A172 (cell line): Measurements from ENCODE around the gene ELP5. TPM values are rescaled to one million over a fixed set of nuclear protein-coding genes. Genes with fewer than 3 reads are reported as not detected.

Experiments
- DNase-seq: peaks from one replicate; pipeline ENCODE4 v3.0.0-alpha.2; 2015; ENCODE audit warnings: low spot score
- total RNA-seq: library from RNA; depleted of rRNA; stranded (reverse); fragments of >200 nt; shearing (Covaris generic); gene quantifications from 2 replicates; pipeline ENCODE4 v1.2.3, GENCODE V29; 2014

Gene ELP5
- total RNA-seq, 1 experiment from 2014 or later = 102 TPM

DNA sequence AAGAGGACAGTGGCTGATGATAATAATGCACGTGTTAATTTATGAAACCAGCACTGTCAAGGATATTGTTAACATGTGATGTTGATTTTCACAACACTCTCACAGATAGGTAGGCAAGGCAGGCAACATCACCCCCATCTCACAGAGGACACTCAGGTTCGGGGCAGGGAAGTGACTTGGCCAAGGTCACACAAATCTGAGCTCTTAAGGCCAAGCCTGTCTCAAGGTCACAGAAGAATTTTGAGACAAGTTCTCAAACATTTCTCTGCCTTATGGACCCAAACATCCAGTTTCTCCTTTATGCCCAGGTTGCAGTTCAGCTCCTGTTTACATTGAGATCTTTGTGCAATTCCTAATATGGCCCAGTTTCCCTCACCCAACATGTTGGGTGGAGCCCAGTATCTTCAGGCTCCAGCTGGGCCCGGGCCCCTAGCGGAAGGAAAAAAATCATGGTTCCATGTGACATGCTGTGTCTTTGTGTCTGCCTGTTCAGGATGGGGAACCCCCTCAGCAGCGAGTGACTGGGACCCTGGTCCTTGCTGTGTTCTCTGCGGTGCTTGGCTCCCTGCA is 30.8 kb downstream of the ELP5 start:
- no peak for DNase-seq

DNA sequence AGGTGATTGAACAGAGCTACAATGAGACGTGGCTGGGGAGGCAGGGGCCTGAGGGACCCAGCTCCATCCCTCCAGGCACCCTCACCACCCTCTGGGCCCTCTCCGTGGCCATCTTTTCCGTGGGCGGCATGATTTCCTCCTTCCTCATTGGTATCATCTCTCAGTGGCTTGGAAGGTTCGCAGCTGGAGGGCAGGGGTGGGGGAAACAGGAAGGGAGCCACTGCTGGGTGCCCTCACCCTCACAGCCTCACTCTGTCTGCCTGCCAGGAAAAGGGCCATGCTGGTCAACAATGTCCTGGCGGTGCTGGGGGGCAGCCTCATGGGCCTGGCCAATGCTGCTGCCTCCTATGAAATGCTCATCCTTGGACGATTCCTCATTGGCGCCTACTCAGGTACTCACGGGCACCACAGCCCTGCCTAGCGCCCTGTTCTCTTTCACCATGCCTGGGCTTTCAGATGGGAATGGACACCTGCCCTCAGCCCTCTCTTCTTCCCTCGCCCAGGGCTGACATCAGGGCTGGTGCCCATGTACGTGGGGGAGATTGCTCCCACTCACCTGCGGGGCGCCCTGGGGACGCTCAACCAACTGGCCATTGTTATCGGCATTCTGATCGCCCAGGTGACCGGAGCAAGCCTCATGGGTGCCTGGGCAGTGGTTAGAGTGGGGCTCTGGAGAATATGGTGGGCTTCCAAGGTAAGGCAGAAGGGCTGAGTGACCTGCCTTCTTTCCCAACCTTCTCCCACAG is 31.6 kb downstream of the ELP5 start:
- DNase-seq = no peak

DNA sequence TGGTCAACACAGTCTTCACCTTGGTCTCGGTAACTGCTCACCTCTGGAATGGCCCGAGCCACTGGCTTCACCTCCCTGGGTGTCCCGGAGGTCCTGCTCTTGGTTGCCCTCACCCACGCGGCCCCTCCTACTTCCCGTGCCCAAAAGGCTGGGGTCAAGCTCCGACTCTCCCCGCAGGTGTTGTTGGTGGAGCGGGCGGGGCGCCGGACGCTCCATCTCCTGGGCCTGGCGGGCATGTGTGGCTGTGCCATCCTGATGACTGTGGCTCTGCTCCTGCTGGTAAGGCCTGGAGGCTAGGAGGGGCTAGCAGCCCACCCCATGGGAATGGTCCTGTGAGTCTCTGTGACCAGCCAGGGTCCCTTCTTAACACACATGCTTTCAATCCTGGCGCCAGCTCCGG is 32.9 kb downstream of the ELP5 start:
- no peak for DNase-seq

DNA sequence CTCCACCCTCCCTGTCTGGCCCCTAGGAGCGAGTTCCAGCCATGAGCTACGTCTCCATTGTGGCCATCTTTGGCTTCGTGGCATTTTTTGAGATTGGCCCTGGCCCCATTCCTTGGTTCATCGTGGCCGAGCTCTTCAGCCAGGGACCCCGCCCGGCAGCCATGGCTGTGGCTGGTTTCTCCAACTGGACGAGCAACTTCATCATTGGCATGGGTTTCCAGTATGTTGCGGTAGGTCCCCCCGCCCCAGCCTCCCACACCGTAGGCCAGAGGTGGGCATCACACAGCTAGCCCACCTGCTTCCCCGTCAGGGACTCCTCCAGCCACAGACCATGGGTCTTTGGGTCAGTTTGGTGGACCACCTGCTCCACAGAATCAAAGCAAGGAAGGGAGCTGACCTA is 33.7 kb downstream of the ELP5 start:
- no peak for DNase-seq

DNA sequence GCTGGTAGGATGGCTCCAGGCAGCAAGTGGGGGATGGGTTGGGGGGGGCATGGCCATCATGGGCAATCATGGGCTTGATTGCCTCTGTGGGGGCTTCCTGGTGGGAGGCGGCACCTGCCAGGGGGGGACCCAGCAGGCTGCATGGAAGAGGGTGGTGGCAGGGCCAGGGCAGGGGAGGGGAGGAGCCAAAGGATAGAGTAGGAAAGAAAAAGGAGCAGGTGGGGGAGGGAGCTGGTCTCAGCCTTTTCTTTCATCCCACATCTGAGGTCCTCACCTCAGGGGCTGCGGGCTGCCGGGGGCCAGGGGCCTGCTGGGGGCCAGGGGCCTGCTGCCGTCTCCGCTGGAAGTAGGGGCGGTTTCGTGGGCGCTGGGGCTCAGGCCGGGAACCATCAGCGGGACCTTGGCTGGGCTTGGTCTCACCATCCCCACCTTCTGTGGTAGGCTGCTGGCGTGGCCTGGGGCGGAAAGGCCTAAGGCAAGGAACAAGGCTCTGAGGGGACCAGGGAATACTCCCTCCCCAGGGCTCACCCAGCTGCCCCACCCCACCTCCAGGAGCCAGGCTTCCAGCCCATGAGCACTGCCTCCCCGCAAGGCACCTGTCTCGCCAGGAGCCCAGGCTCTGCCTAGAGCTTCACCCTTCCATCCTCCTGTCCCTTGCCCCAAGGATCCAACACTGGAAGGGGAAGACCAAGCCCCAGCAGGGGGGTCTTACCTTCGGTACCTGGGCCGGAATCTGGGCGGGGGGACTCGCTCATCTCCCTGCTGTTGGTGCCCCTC is 37.4 kb downstream of the ELP5 start:
- DNase-seq = no peak

DNA sequence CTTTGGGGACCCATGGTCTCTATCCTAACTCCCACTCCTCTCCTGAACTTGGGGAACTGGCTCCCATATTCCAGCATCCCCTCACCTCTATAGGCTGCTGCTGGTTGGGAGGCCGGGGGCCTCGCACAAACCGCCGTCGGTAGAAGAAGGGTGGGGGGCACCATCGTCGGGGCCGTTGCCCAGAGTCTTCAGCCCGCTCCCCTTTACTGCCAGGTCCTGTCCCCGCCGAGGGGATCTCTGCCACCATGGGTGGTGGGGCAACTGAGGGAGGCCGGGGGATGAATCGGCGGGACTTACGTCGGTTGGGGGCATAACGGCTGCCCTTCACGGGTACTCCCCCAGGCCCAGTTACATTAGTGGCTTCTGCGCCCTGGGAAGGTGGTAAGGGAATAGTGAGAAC is 38.2 kb downstream of the ELP5 start:
- no peak for DNase-seq

DNA sequence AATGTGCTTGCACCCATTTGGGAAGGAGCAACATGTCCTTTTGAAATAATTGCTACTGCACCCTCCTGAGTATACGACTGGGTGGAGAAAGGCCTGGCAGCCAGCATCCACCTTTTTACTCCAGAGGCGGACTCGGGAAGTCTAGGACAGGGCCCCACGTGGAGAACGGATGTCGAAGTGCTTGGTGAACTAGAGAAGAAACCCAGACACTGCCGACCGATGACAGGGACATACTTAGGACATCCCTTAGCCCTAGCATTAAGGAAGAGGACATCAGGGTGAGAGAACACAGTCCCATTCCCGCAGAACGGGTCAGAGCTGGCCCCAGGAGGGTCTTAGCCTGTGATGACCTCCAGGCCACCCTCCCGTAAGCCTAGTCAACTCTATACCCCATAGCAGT is 38.7 kb downstream of the ELP5 start:
- no peak for DNase-seq

DNA sequence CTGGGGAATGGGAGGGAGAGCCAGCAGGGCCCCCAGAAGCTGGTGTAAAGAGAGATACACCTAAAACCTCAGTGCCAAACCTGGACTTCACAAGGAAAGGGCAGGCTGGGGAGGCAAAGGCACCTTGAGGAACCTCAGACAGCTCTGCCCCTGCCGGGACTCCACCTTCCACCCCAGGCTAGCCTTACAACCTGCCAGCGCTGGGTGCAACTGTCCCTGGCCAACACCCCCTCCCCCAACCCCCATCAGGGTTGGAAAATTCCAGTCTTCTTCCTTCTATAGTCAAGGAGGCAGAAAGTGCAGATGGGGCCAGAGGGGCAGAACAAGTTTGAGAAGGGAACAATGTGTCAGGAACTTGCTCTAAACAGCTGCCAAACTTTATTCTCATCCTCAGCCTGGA is 40.2 kb downstream of the ELP5 start:
- no peak for DNase-seq

DNA sequence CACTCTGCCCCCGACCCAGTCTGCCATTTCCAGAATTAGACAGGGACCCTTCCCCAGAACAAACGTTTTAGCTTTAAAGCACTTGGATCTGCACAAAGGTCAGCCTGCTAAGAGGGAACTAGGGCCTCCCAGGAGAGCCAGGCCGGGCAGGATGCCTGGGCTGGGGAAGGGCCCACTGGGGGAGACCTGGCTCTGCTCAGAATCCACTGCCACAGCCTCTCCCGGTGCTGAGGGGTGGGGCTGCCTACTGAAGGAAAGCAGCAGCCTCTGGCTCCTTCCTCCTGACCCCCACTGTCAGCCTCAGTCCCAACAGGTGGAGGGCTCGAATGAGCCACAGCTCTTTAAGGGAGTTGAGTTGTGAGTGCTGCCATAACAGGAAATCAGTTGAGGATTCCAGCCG is 40.7 kb downstream of the ELP5 start:
- DNase-seq = no peak

DNA sequence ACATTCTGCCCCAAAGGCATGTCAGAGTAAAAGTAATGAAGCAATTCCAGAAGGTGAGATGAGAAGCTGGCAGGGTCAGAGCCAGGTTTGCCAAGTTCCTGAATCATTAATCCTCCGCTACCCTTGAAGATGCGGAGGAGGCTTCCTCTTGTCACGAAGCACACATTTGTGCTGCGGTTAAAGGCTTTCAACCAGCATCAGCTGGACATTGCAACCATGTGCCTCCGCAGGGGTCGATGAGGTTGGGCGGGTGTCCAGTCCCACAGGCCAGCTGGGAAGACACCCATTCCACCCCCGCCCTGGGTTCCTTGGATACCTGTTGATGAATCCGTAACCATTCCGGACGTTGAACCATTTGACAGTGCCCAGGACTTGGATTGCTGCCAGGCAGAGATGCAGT is 41.1 kb downstream of the ELP5 start:
- DNase-seq = no peak

DNA sequence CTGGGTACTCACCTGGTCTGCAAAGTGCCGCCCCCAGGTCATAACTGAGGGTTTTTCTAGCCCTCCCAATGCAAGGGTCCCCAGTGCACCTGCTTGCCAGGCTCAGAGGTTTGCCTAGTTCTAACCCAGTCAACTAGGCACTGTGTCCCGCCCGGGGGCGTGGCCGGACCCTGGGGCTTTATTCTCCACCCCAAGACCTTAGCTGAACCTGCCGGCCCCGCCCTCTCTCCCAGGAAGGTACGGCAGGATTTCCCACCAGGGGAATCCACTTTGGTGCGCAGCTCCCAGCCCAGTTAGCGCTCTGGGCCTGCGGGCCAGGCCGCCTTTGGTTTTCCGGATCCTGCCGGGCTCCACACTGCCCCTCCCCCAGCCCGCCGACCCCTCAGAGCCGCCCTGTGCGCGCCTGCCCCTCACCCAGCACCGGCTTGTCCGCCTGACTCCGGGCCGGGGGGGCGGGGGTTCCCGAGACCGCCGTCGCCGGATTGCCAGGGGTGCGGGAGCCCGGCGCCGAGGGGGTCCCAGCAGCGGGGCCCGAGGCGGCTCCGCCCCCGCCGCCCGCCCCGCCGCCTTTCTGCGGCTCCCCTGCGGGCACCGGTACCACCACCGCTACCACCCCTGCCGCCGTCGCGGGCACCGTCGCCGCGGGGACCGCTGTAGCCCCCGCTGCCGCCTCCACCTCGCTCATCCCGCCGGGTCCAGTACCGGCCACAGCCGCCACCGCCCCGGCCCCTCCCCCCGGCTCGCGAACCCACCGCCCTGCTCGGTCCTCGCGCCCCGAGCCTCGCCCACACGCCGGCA is 42.0 kb downstream of the ELP5 start:
- DNase-seq = no peak

DNA sequence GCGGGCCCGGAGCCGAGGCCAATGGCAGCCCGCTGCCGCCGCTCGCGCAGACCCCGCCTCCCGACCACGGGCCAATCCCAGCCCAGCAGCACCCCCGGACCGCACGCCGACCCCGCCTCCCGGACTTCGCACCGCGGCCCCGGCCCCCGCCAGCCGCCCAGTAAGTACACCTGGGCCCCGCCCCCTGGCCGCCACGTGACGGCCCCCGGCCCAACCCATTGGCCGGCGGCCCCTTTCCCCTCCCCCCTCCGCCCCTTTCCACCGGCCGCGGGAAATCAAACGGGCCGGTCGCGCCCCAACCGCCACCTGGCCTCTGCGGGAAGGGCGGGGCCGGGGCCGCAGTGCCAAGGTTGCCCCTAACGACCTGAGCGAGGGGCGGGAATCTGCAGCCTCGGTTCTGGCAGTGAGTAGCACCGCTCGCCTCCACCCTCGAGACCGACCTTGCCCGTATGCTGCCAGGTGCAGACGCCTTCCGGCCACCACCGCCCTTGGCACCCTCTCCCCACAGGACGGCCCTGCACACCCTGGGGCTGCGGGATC is 42.7 kb downstream of the ELP5 start, which contains the start of gene YBX2:
YBX2 (minus strand) TSS at position 26 of the 540 bp plus-strand sequence. CDS start 139 bp downstream, outside the sequence.
- DNase-seq = peak; percentile 33

DNA sequence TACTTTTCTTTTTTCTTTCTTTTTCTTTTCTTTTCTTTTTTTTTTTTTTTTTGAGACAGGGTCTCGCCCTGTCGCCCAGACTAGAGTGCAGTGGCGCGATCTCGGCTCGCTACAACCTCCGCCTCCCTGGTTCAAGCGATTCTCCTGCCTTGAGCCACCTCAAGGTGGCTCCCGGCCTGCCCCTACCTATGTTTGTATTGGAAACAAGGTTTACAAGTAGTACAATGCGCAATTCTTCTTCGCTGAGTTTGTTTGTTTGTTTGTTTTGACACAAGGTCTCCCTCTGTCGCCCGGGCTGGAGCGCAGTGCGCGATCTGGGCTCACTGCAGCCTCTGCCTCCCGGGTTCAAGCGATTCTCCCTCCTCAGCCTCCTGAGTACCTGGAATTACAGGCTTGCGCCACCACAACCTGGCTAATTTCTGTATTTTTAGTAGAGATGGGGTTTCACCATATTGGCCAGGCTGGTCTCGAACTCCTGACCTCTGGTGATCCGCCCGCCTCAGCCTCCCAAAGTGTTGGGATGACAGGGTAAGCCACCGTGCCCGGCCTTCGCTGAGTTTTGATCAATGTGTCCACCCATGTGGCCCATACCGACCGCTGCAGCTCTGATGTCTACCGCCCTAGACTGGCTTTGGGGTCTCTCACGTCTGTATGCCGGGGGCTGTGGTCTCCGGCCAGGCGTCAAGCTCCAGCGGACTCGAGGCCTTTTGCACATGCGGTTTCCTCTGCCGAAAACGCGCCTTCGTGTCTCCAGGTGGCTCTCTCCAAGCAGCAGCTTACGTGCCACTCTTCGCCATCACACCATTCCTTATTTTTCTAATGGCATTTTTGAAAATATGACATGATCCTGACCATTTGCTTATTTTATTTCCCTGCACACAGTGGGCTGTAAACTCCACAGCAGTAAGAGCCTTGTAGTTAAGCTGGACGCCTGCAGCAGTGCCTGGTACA is 43.5 kb downstream of the ELP5 start:
- no peak for DNase-seq

DNA sequence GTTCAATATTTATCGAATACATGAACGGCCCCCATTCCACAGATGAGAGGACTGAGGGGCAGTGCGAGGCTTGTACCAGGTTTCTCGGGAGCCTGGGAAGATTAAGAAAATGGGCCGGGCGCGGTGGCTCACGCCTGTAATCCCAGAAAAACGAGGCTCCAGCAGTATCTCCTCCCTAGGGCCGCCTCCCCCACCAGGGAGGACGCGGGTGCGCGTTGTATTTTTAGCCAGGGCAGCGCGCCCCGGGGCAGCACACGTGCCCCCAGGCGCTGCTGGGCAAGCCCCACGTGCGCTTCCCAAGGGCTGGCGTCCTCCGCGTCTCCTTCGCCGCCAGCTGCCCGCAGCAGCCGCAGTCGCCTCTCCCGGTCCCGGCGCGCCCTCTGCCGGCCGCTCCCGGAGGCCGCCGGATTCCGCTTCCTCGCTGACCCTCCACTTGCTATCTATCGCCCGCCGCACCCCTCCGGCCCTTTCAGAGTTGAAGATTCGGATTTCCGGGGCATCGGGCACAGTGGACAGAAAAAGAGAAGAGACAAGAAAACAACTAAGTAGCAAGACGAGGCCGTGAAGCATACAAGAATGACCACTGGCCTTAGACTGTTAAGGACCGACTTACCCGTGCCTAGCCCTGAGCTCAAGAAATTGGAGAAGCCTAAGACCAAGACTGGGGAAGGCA is 44.3 kb downstream of the ELP5 start:
- DNase-seq = peak; percentile 72

DNA sequence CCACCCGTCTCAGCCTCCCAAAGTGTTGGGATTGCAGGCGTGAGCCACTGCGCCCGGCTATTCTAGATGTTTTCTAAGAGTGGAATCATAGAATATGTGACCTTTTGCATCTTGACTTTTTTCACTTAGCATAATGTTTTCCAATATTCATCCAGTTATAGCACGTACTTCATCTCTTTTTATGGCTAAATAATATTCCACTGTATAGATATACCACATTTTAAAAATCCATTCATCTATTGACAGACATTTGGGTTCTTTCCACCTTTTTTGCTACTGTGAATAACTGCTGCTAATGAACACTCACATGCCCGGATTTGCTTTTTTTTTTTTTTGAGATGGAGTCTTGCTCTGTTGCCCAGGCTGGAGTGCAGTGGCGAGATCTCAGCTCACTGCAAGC is 52.2 kb downstream of the ELP5 start:
- DNase-seq = no peak

DNA sequence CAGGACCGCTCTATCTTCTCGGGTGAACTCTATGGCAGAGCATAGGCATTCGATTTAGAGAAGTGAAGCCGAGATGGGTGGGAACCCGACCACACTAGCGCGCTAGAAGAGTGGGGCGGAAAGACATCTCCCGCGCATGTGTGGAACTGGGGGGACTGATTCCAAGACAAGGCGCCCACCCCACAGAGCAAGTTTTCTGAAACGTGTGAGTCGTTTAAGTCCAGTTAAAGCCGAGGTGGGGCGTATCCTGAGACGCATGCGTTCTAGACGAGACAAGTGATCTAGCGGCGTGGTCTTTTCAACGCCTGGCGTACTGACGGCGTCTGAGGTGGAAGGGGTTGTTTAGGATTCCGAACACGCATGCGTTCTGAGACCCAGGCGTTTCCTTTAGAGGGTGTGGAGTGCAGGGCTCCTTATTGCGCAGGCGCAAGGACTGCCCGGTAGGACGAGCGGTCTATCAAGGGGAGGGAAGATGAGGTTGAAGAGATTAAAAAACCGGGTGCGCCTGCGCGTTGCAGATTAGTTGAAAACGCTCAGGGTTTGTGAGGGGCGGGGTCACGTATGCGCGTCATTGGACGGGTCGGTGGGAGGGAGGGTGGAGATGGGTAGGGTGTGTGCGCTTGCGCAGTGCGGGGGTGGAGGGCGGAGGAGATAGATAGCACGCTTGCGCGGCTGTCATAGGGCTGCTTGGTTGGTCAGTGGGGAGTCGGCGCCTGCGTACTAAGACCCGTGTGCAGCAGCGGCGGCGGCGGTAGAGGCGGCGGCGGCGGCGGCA is 55.1 kb downstream of the ELP5 start, which contains the start of gene EIF5A:
EIF5A (plus strand) TSS at position 718 of the 775 bp plus-strand sequence. CDS start 2,008 bp downstream, outside the sequence.
- DNase-seq = peak; percentile 100

DNA sequence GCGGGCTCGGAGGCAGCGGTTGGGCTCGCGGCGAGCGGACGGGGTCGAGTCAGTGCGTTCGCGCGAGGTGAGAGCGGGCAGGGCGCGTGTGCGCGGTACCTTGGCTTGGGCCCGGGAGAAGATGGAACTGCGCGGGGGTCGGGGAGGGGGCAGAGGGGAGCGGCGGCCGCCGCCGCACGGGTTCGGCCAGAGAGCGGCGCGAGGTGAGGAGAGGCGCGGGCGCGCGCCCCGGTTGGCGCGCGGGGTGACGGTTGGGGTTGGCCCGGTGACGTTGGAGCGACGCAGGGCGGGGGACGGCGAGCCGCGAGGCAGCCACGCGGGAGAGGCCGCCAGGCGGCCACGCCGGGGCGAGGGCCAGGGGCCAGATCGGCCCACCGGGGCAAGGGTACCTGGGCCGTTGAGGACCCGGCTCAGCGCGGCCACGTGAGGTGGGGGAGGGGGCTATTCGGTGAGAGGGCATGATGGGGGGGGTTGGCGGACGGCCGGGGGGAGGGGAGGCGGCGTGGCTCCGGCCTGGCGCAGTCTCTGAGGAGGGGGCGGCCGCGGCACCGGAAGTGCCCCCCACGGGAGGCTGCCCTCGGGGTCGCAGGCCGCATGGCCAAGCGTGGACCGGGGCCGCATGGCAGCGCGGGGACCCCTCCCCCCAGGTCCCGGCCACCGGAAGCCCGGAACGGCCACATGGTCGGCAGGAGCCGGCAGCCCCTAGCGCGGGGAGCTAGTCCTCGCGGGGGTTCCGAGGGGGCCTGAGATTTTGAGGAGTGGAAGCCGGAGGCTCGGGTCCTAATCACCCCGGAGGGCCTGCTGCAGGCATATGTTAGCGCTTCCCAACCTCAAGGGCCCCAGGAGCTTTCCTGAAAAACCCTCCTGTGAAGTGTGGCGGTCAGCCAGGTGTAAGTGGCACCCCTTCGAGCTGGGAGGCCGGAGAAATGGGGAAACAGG is 55.9 kb downstream of the ELP5 start:
- no peak for DNase-seq
